WERI-Rb-1 (cell line): ENCODE measurements around the gene GLIPR1.

Experiments
- DNase-seq: peaks from one replicate; pipeline ENCODE4 v3.0.0-alpha.2; 2020
- H3K27ac ChIP-seq: fragments of 250-450 bp; sonication (Bioruptor Pico); 2 replicates; pipeline ENCODE4 v1.5.1; 2020; ENCODE audit warnings: mild to moderate bottlenecking, moderate library complexity
- H3K27me3 ChIP-seq: fragments of 250-450 bp; sonication (Bioruptor Pico); 2 replicates; pipeline ENCODE4 v1.5.1; 2021; ENCODE audit warnings: mild to moderate bottlenecking, low read depth, moderate library complexity; ENCODE audit not compliant: insufficient read depth, severe bottlenecking
- H3K36me3 ChIP-seq: fragments of 250-450 bp; sonication (Bioruptor Pico); 2 replicates; pipeline ENCODE4 v1.5.1; 2020; ENCODE audit warnings: mild to moderate bottlenecking, moderate library complexity
- H3K4me3 ChIP-seq: 2 replicates; pipeline ENCODE4 v1.5.1; 2011; ENCODE audit warnings: low read depth, mild to moderate bottlenecking, control low read depth, low read length
- H3K9me3 ChIP-seq: fragments of 250-450 bp; sonication (Bioruptor Pico); 2 replicates; pipeline ENCODE4 v1.5.1; 2021; ENCODE audit warnings: mild to moderate bottlenecking, moderate library complexity; ENCODE audit not compliant: severe bottlenecking
- CTCF ChIP-seq: IDR thresholded peaks from 2 replicates; pipeline ENCODE4 v1.5.1; 2011; ENCODE audit warnings: low read depth, mild to moderate bottlenecking, control low read depth, inconsistent platforms, low read length

The GLIPR1 gene

GRCh38 chr12:75548879-75549278 lies 68.3 kb downstream of the GLIPR1 start:
- Histone ChIP-seq H3K27me3 (no peaks in the 10 kb centered on the region), H3K36me3 (no peaks in the 10 kb centered on the region), H3K9me3 (no peaks in the 10 kb centered on the region), H3K27ac (no peak overlapping the region), H3K4me3 (no peak overlapping the region)
- no peak for TF ChIP-seq CTCF
- no peak for DNase-seq

GRCh38 chr12:75549989-75550388 lies 69.4 kb downstream of the GLIPR1 start:
- Histone ChIP-seq H3K36me3 (no peaks in the 10 kb centered on the region), H3K27ac (no peak overlapping the region), H3K4me3 (no peak overlapping the region), H3K27me3 (no peaks in the 10 kb centered on the region), H3K9me3 (no peaks in the 10 kb centered on the region)
- DNase-seq = no peak
- no peak for TF ChIP-seq CTCF

- Histone ChIP-seq H3K27me3 (no peaks in the 10 kb centered on the region), H3K9me3 (no peaks in the 10 kb centered on the region), H3K27ac (no peak overlapping the region), H3K36me3 (no peaks in the 10 kb centered on the region), H3K4me3 (no peak overlapping the region)
- no peak for DNase-seq
- no peak for TF ChIP-seq CTCF
These were observed 70.1 kb downstream of the GLIPR1 start for GRCh38 chr12:75550401-75551240.

GRCh38 chr12:75551477-75551876 lies 70.9 kb downstream of the GLIPR1 start:
- H3K27me3 ChIP-seq = no peaks in the 10 kb centered on the region
- no peaks in the 10 kb centered on the region for H3K36me3 ChIP-seq
- DNase-seq = no peak
- no peak overlapping the region for H3K4me3 ChIP-seq
- no peak overlapping the region for H3K27ac ChIP-seq
- H3K9me3 ChIP-seq = no peaks in the 10 kb centered on the region
- no peak for TF ChIP-seq CTCF

GRCh38 chr12:75553398-75553797 lies 72.8 kb downstream of the GLIPR1 start:
- H3K36me3 ChIP-seq = no peaks in the 10 kb centered on the region
- H3K9me3 ChIP-seq = no peaks in the 10 kb centered on the region
- H3K4me3 ChIP-seq = no peak overlapping the region
- peak; percentile 45 for DNase-seq
- TF ChIP-seq CTCF = no peak
- H3K27ac ChIP-seq = no peak overlapping the region
- H3K27me3 ChIP-seq = no peaks in the 10 kb centered on the region
